Stimulated activated CD8-positive, alpha-beta memory T cell treated with anti-CD3 and anti-CD28 coated beads, Interleukin-12 subunit alpha, Interleukin-12 subunit beta, amount 100 ng/mL, for 24 hours (primary cell): Measurements from ENCODE around the gene CHP1.
"Not testable (repeated sequence)": the region's sequence is repeated elsewhere in the genome, so short reads cannot be mapped to it uniquely, and the experiment has no call there.

Experiments
- DNase-seq: peaks from one replicate; pipeline ENCODE4 v3.0.0-alpha.2; 2020; ENCODE audit errors: extremely low read depth

CHP1 gene

GRCh38 chr15:41230650-41231421 is at the start of gene CHP1, which contains the start of gene EXD1:
TSS of gene CHP1 (plus strand) at chr15:41231268. CDS start at chr15:41231383, 115 bp downstream.
TSS of gene EXD1 (minus strand) at chr15:41230757. CDS start at chr15:41226575, 4,182 bp downstream.
- peak; percentile 96 for DNase-seq

GRCh38 chr15:41182266-41182665 is 48.8 kb upstream of the CHP1 start:
- DNase-seq, result no peak

GRCh38 chr15:41183581-41183980 is 47.5 kb upstream of the CHP1 start:
- DNase-seq, result no peak

- no peak for DNase-seq
Observed at GRCh38 chr15:41194444-41194843, 36.6 kb upstream of the CHP1 start.

DNA sequence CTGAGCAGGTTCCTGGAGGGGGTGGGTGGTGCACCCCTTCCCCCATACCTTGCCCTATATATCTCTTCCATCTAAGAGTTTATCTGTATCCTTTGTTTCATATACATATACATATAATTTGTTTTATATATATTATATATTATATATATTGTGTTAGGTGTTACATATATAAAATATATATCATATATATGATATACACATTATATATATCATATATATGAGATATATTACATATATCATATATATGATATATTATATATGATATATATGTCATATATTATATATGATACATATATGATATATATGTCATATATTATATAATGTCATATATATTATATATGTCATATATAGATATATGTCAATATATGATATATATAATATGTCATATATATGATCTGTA is 31.6 kb upstream of the CHP1 start:
- no peak for DNase-seq

- no peak for DNase-seq
Observed at GRCh38 chr15:41203395-41203794, 27.7 kb upstream of the CHP1 start.

GRCh38 chr15:41205315-41205714 is 25.8 kb upstream of the CHP1 start:
- no peak for DNase-seq

- DNase-seq, result no peak
Observed at GRCh38 chr15:41207687-41208448, 23.2 kb upstream of the CHP1 start.

- no peak for DNase-seq
Observed at GRCh38 chr15:41215708-41216107, 15.4 kb upstream of the CHP1 start.

DNA sequence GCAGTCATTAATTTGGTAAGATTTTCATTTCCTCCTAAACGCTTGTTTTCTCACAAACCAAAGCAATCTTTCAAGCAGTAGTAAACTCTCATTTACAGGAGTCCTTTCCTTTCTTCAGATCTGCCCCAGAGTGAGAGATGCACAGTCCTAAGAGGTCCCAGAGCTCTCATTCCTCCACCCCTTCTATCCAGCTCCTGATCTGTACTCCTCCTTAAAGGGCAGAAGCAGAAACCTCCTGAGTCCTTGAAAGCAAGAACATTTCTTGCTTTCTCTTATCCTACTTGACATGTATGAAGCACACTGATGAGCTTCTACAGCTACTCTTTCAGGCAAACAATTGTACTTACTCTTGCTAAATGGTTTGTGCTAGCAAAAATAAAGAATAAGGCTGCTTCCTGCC is 12.2 kb upstream of the CHP1 start:
- DNase-seq, result no peak

DNA sequence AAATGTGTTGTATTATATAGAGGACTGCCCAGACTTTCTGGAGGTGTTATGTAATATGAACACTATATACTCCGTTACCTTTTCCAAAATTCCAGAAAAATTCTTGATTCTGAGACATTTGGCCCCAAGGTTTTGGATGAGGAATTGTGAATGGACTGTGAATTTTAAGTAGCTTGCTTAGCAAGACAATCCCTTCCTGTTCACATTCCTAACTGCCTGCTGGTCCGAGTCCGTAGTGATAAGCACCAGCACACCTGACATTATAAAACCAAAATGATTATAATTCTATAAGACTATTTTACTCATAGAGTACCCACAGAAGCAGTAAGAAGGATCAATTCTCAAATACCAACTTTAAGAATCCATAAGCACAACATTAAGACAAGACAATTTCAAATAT is 11.7 kb upstream of the CHP1 start:
- DNase-seq, result no peak

- DNase-seq, result no peak
Observed at GRCh38 chr15:41230345-41230649, 771 bp upstream of the CHP1 start.

- DNase-seq, result no peak
Observed at GRCh38 chr15:41231422-41232226, 556 bp downstream of the CHP1 start.

DNA sequence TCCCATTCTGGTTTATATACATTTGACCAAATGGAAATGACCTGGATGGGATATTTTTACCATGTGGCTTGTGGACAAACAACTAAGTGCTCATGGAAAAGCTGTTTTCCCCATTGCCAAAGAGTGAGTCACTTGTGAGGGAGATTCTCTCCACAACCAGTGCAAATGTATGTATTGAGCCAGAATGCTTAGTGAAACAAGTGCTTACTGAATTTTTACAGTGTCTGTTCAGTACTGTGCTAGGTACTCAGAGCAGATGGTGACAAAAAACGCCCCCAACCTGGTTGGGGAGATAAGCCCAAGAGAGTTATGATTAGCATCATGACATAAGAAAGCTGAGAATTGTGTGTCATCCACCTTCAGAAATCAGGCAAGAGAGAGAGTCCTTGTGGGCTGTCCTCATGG is 2.3 kb downstream of the CHP1 start:
- no peak for DNase-seq

GRCh38 chr15:41235228-41235627 is 4.2 kb downstream of the CHP1 start:
- DNase-seq, result not testable (repeated sequence)

DNA sequence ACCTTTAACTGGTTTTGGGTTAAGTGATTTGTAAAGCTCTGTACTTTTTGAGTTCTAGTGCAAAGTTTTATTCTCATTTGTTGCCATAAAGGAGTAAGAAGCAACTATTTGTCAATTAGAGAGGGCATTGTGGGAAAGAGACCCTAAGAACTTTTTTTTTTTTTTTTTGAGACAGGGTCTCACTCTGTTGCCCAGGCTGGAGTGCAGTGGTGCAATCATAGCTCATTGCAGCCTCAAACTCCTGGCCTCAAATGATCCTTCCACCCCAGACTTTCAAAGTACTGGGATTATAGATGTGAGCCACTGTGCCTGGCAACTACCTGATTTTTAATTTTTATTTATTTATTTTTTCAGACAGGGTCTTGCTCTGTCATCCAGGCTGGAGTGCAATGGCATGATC is 4.9 kb downstream of the CHP1 start:
- DNase-seq, result no peak

- no peak for DNase-seq
Observed at GRCh38 chr15:41238100-41238499, 7.0 kb downstream of the CHP1 start.

DNA sequence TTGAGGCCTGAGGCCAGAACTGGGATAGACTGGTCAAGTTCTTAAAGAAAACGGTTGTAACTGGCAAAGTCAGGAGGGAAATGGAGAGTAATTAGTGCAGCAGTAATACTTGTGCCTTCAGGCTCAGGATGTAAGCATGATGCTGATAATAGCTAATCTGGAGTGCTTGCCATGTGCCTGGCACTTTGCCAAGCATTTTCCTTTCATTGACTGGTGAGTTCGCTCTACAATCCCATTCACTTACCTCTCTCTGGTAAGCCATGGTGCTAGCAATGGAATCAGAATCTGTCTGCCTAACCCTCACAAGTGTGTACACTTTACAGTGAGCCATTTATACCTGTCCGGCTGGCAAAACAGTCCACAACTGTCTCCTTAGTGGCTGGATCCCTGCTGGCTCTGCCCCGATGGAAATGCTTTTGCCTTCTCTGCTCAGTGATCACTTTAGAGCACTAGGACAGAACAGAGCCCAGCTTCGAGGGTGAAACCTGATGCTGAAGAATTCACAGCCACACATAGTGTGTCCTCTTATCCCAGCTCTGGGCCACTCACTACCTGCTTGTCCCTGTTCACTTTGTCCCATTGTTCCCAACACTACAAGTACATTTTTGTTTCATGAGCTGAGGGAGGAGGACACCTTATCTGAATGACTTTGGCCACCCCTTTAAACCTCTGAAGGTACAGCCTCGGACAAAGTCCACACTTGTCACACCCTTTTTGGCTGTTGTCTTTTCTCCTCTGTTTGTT is 10.3 kb downstream of the CHP1 start:
- no peak for DNase-seq

GRCh38 chr15:41250745-41251144 is 19.7 kb downstream of the CHP1 start:
- not testable (repeated sequence) for DNase-seq

- DNase-seq, result no peak
Observed at GRCh38 chr15:41251411-41251810, 20.3 kb downstream of the CHP1 start.

GRCh38 chr15:41254560-41254959 is 23.5 kb downstream of the CHP1 start:
- DNase-seq, result no peak

GRCh38 chr15:41256103-41256502 is 25.0 kb downstream of the CHP1 start:
- no peak for DNase-seq
